Ishikawa (cell line): ENCODE results near the gene NCMAP.

ENCODE experiments used
- CEBPB ChIP-seq: IDR thresholded peaks from 2 replicates; pipeline ENCODE4 v1.6.1; 2012
- CREB1 ChIP-seq: IDR thresholded peaks from 2 replicates; pipeline ENCODE4 v1.6.1; 2012; ENCODE audit warnings: low read depth
- EGR1 ChIP-seq: IDR thresholded peaks from 2 replicates; pipeline ENCODE4 v1.6.1; 2012
- EP300 ChIP-seq: IDR thresholded peaks from 2 replicates; pipeline ENCODE4 v1.6.1; 2012; ENCODE audit warnings: borderline replicate concordance
- FOXM1 ChIP-seq: IDR thresholded peaks from 2 replicates; pipeline ENCODE4 v1.6.1; 2012; ENCODE audit warnings: low read depth, borderline replicate concordance
- MAX ChIP-seq: IDR thresholded peaks from 2 replicates; pipeline ENCODE4 v1.6.1; 2012
- NFIC ChIP-seq: IDR thresholded peaks from 2 replicates; pipeline ENCODE4 v1.6.1; 2012
- RAD21 ChIP-seq: IDR thresholded peaks from 2 replicates; pipeline ENCODE4 v1.6.1; 2012; ENCODE audit warnings: low read depth
- REST ChIP-seq: IDR thresholded peaks from 2 replicates; pipeline ENCODE4 v1.6.1; 2012; ENCODE audit warnings: low read depth, mild to moderate bottlenecking
- TAF1 ChIP-seq: IDR thresholded peaks from 2 replicates; pipeline ENCODE4 v1.6.1; 2012; ENCODE audit warnings: low read depth, mild to moderate bottlenecking
- TCF12 ChIP-seq: IDR thresholded peaks from 2 replicates; pipeline ENCODE4 v1.6.1; 2012; ENCODE audit warnings: low read depth
- TEAD4 ChIP-seq: IDR thresholded peaks from 2 replicates; pipeline ENCODE4 v1.6.1; 2012
- USF1 ChIP-seq: IDR thresholded peaks from 2 replicates; pipeline ENCODE4 v1.6.1; 2012
- YY1 ChIP-seq: IDR thresholded peaks from 2 replicates; pipeline ENCODE4 v1.6.1; 2012; ENCODE audit warnings: low read depth
- ZBTB7A ChIP-seq: IDR thresholded peaks from 2 replicates; pipeline ENCODE4 v1.6.1; 2012; ENCODE audit warnings: low read depth

Gene NCMAP

DNA sequence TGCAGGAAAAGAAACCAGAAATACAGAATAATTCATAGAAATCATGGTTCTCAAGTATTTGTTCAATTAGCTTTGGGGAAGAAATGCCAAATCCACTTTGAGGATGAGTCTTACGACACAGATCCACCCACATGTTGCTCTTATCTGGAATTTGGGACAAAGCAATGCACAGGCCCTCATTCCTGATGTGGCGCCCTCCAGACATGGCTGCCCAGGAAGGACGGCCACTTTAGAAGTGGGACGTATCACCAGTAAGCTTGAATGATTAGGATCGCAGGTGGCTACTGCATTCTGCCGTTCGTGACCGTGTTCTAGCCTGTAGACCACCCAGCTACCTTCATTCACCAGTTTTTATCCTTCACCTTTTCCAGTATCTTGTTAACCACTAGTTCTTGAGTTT lies 20.1 kb upstream of the NCMAP start:
- TF ChIP-seq MAX (no peak), REST (no peak), EGR1 (no peak), USF1 (no peak), ZBTB7A (no peak), EP300 (no peak), YY1 (no peak), TEAD4 (no peak), CREB1 (no peak), FOXM1 (no peak)

DNA sequence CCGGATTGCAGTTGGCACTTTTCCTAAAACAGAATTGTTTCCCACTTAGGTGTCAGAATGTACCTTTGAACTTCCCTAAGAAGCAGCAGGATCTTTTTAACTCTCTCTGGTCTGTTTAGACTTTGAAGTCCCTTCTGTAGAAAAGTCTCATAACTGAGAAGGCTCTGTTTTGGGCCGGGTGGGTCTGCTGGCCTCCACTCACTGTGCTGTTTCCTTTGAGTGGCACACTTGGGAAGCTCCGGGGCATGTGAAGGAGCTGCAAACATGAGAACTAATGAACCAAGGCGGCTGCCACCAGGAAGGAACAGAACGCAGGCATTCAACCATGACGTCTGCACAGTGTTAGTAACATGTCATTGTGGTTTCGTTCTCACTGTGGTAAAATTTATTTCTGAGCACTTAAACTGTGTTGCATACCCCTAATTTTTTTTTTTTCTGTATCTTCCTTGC lies 19.5 kb upstream of the NCMAP start:
- TF ChIP-seq TEAD4 (no peak), TCF12 (0 out of 2 replicates have a peak, but pooled peaks have one; percentile 37), MAX (peak; percentile 50; the same call in 1 of the 2 replicates)

- TF ChIP-seq YY1, result no peak
- no peak for TF ChIP-seq TAF1
- no peak for TF ChIP-seq NFIC
- TF ChIP-seq EP300, result no peak
- TF ChIP-seq FOXM1, result no peak
- TF ChIP-seq EGR1, result no peak
- TF ChIP-seq ZBTB7A, result no peak
- no peak for TF ChIP-seq USF1
- no peak for TF ChIP-seq MAX
- TF ChIP-seq CREB1, result no peak
- TF ChIP-seq REST, result no peak
- no peak for TF ChIP-seq RAD21
- TF ChIP-seq TEAD4, result no peak
- TF ChIP-seq CEBPB, result no peak
- no peak for TF ChIP-seq TCF12
Observed at GRCh38 chr1:24540051-24540905, 15.6 kb upstream of the NCMAP start.

GRCh38 chr1:24540906-24541710 lies 14.8 kb upstream of the NCMAP start:
- TF ChIP-seq ZBTB7A, result no peak
- no peak for TF ChIP-seq REST
- no peak for TF ChIP-seq USF1
- TF ChIP-seq TEAD4, result no peak
- TF ChIP-seq CREB1, result no peak
- no peak for TF ChIP-seq EP300
- no peak for TF ChIP-seq EGR1
- TF ChIP-seq CEBPB, result no peak
- no peak for TF ChIP-seq TCF12
- no peak for TF ChIP-seq YY1
- TF ChIP-seq FOXM1, result no peak
